Neural cell (in vitro differentiated cells): ENCODE results near the gene GTF2IRD1.

Experiments used
- CTCF ChIP-seq: fragments of 450-650 bp; IDR thresholded peaks from 2 replicates; pipeline ENCODE4 v1.5.1; 2014; ENCODE audit warnings: antibody characterized with exemption, mild to moderate bottlenecking, moderate library complexity; ENCODE audit not compliant: poor library complexity, severe bottlenecking
- EP300 ChIP-seq: fragments of 450-650 bp; conservative IDR thresholded peaks from 2 replicates; pipeline ENCODE4 v1.6.1; 2014; ENCODE audit warnings: antibody characterized with exemption, mild to moderate bottlenecking, moderate library complexity; ENCODE audit not compliant: poor library complexity, severe bottlenecking
- EZH2 ChIP-seq: fragments of 200-600, 300-800 bp; shearing (Covaris generic), sonication (generic); IDR thresholded peaks from 2 replicates; pipeline ENCODE4 v1.6.1; 2014; ENCODE audit warnings: antibody characterized with exemption, low read length, borderline replicate concordance, mild to moderate bottlenecking; ENCODE audit not compliant: insufficient read depth, poor library complexity, severe bottlenecking
- RAD21 ChIP-seq: fragments of 450-650 bp; conservative IDR thresholded peaks from 2 replicates; pipeline ENCODE4 v1.6.1; 2014; ENCODE audit warnings: antibody characterized with exemption, mild to moderate bottlenecking, moderate library complexity
- REST ChIP-seq: IDR thresholded peaks from 2 replicates; pipeline ENCODE4 v1.6.1; 2012; ENCODE audit warnings: borderline replicate concordance
- TAF1 ChIP-seq: IDR thresholded peaks from 2 replicates; pipeline ENCODE4 v1.6.1; 2012; ENCODE audit warnings: low read depth

GRCh38 chr7:74511345-74511744 lies 57.6 kb downstream of the GTF2IRD1 start:
- TF ChIP-seq CTCF (no peak), EZH2 (no peak), EP300 (no peak), RAD21 (no peak), TAF1 (no peak), REST (no peak)
